GM11168 (cell line): ENCODE data around the gene AHSG.

Source experiments
- in situ Hi-C: fragments of 300-500 bp; cut with MboI; formaldehyde crosslinking; loops from one replicate; pipeline ENCODE4 v1.12.0; 2022; ENCODE audit warnings: low sequenced_read_pairs; ENCODE audit not compliant: unreplicated experiment

Gene AHSG

GRCh38 chr3:186669378-186670084, 56.7 kb downstream of the AHSG start:
- in situ Hi-C loops, result no loop called here

DNA sequence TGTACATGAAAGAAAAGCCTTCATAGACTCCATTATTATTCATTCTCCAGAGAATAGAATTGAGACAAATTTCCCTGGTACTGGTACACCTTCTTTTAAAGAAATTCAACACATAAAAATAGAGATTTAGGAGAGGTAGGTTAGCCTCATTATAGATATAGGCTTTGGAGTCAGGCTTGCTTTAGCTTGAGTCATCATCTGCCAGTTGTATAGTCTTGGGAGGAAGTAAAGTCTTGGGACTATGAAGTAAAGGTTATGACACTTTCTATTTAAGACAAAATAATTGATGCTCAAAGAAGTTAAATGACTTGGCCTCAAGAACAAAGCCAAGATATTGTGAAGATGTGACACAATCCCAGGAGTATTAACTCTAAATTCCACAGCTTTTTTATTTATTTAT, 57.3 kb downstream of the AHSG start:
- in situ Hi-C loops, result no loop called here
